OCI-LY3 (cell line): Measurements from ENCODE around the gene PDHX.

Source experiments
- CTCF ChIP-seq: fragments of 200-600, 300-600 bp; sonication (generic); IDR thresholded peaks from 2 replicates; pipeline ENCODE4 v1.5.1; 2014; ENCODE audit warnings: antibody characterized with exemption, low read length, low read depth
- EZH2phosphoT487 ChIP-seq: fragments of 200-600 bp; shearing (Covaris generic); IDR thresholded peaks from 2 replicates; pipeline ENCODE4 v1.6.1; 2018; ENCODE audit warnings: antibody characterized with exemption, mixed run types, low read depth

- TF ChIP-seq EZH2phosphoT487 (no peak), CTCF (no peak)
Observed at GRCh38 chr11:35034401-35034800, 118.0 kb downstream of the PDHX start.
